ENCODE data around the gene PSMB10.

The PSMB10 gene

DNA sequence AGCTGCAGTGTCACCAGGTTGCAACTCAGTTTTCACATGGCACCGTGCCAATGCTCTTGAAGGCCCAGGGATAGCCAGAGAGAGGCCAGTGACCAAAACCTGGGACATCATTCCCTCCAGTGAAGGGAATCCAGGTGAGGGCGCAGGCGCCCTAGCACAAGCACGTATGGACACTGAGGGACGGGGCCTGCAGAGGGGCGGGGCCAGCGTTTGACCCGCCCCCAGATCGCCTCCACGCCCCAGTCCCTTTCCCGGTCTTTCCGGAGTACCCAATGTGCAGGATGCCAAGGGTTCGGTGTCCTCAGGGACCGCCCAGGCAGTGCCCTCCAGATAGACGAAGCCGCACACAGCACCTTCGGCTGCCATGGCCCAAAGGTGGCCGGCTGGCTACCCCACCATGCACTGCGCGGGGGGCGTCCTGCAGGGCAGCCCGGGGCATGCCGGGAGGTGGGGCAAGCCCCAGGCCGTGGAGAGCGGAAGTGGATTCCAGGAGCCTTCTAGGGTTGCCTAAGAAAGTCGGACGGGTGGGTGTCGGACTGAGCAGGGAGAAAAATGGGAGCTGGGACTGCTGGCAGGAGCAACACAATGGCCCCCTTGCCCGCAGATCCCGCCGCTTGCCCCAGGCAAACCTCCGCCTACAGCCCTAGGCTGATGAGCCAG lies 27.1 kb upstream of the PSMB10 start:
- DNase-seq = no peak

DNA sequence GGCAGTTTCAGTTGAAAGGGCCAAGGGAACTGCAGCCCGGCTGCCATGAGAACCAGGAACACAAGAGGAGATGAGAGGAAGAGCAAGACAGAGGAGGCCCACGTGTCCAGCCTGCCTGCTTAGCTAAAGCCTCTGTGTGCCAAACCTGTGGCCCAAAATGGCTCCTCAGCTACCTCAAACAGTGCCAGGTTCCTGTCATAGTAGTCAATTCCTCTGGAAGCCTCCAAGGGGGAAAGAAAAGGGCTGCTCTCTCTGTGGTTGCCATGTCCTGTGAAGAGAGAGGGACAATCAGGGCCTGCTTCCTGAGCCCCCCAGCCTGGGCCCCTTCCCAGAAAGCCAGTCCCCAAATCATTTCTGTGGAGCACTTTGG lies 26.6 kb upstream of the PSMB10 start:
- no peak for DNase-seq

DNA sequence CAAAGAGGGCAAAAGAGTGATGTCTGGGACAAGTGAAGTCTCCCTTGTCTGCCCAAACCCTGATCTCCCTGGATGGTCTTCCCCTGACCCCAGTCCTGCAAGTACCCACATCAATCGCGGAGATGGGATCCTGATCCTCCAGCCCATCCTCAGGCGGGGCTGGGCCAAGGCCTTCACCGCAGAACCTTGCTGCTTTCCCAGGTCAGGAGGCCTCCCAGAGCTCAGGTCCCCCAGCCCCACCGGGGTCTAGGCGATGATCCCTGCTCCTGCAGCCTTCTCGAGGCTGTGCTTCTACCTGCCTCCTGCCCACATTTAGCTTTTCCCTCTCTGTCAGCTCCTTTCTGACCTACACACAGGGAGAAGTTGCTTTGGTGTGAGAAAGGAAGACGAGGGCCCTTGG lies 25.5 kb upstream of the PSMB10 start:
- no peak for DNase-seq

DNA sequence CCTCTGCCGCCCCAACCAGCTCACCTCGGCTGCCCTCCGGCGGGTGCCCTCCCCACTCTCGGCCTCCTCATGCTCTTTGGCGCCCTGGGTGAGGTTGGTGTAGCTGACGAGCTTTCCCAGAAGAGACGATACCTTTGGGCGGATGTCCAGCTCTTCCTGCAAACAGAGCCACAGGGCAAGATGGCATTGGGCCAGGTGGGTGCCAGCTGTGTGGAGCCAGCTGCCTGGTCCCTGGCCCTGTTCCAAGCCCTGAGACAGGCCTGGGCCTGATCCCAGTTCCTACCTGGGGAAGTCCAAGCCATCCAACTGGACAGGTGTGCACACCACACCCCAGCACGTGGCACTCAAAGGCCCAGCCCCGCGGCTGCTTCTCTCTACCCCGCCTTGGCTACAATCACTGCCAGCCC lies 24.9 kb upstream of the PSMB10 start:
- no peak for DNase-seq

DNA sequence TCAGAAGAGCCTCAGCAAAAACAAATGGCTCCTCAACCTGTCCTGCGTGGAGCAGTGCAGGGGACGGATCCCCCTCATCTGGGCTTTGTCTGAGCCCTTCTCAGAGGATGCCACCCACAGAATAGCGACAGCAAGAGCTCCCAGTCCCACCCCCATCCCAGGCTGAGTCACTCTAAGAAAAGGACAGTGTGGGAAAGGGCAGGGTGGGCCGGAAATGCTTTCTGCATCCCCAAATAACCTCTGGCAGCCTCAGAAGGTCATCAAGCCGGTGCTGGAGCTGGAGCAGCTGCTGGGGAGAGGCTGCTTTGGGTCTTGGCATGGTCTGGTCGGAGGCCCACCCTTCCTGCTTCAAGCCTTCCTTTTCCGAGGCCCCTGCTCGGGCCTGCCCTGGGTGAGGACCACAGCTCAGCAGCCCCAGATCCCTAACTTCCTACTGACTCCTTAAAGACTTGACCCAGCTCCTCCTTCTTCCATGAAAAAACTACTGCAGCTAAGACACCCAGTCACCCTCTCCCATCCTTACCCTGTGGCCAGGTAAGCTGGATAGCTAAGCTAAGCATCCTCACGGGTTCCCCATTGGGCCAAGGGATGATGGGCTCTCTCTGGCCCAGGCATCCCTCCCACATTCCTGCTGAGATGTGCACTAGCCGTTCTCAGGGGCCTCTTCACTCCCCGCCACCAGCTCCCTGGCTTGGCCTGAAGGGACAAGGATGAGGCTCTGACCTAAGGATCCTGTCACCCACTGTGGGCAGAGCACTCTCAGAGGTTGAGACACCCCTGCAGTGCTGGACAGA lies 23.1 kb upstream of the PSMB10 start:
- DNase-seq = no peak

DNA sequence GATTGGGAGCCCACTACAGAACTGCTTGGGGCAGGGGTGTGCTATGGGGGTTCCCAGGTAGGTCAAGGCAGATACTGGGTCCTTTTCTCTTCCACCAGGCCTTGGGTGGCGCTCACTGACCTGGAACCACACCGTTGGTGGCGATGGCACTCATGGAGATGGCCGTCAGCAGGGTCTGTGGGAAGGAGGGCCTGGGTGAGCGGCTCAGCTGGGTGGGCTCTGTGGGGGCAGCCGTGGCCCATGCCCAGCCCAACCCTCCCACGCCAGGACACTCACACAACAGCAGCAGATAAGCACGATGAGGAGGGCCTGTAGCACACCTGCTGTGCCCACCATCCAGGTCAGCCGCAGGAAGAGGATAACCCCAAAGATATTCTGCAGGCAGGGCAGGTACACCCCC lies 21.0 kb upstream of the PSMB10 start:
- no peak for DNase-seq

DNA sequence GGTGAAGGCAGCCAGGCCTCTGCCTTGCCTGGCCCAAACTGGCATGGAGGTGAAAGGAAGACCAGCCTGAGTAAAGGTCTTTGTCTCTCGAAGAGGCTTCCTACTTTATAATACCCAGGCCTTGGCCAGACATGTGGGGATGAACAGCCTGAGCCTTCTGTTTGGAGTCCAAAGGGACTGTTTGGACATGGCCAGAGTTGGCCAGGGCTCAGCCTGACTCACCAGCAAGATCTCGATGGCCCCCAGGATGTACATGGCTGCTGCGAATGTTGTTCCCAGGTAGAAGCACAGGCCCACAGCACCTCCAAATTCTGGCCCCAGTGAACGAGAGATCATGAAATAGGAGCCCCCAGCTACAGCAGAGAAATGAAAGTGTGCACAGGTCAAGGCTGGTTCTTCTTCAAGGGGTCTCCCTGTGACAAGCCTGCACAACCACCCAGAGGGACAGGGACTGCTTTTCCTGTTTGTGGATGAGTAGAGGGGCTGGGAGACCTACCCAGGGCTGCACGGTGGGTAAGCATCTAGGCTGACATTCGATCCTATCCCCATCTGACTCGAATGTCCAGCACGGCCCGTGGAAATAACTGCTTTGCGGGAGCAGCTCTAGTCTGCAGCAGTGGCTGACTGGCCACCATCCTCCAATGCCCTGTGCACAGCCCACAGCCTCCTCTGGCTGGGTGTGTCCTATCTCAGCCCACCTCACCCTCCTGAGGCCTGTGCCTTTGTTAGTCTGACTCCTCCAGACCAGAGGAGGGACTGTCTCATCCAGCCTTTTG lies 18.0 kb upstream of the PSMB10 start:
- no peak for DNase-seq

DNA sequence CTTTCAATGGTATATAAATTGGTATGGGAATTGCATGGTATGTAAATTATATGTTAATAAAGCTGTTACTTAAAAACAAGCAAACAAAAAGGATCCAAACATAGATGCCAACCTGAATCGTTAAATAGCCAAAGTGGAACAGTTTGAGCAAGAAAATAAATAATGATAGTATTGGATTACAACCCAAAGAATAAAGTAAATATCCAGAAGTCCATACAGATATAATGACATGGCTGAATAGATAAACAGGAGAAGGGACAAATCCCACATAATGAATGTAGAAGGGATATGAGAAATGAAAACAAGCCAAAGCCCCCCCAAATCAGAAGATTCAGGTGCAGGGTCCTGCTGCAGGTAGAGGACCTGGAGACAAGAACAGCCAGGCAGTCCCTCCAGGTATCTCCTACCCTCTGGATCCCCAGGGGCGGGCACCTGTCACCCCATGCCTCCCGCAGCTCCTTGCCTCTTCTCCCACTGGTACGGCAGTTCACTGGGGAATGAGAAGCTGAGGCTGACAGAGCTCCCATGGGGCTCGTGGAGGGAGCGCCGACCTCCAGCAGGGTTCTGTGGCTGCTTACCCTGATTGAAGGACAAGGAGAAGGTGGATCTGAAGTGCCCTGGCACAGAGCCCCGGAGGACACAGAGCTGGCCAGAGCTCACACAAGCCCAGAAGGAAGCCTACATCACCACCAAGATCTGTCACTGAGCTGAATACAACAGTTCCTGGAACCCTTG lies 17.2 kb upstream of the PSMB10 start:
- DNase-seq = no peak

DNA sequence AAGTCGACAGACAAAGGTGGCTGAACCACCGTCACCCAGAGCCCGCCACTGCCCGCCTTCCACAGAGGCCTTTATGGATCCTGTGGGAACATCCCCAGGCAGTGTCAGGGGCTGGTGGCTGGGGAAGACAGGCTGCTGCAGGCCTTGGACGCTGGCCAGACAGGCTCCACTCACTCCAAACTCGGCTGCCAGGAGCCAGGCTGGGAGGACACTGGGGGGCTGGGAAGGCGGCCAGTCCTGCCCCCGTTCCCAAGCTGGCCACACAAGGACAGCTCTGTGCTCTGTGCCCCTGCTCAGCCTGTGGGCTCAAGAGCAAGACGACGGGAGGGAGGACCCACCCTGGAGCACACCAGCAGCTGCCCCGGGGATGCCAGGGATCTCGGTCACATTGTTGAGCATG lies 14.8 kb upstream of the PSMB10 start:
- no peak for DNase-seq

DNA sequence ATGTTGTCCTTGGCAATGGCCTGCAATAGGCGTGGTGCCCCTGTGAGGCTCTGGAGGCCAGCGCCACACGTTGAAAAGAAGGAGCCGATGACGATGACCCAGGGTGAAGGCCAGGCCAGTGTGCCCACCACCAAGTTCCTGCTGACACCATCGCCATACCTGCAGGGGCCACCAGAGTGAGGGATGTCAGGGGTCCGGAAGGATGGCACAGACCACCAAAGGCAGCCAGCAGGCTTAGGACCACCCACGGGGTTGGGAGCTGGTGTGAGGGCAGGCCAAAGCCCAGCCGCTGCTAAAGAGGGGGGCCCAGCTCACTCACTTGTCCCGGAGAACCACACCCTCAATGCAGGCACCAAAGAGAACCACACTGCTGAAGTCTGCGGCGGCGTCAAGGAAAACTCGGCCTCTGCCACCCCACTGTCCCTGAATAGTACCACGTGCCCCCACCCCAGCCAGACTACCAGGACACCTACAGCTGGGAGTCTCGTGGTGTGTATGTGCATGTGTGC lies 13.7 kb upstream of the PSMB10 start:
- no peak for DNase-seq

DNA sequence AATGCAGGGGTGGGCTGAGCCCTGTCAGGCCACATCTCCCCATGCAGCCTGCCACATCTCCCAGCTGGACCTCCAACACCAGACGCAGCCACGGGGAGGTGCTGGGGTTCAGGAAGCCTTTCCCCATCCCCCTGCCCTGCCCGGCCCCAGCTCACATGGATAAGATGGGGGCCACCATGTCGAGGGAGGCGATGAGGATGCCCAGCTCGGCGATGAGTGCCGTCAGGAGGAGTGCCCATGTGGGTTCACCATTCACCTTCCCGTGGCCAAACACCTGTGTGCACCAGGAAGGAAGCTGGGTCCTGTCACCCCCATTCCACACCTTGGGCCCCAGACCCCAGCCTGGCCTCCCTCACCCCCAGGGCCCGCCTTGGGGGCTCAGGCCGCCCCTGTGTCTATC lies 13.0 kb upstream of the PSMB10 start:
- no peak for DNase-seq

DNA sequence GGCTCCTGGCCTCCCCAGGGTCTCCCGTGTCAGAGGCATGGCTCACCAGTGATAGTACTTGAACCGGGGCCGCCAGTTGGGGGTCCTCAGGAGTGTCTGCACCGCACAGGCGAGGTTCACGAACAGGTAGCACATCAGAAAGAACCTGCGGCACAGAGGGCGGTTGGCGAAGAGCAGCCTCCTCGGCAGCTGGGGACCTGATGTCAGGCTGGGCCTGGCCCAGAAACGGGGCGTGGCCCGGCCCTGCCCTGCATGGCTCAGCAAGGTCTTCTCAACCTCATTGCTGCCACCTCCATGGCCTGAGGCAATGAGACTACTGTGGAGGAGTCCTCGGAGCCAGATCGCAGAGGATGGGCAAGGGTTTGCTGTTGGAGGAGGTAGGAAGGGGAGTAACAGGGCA lies 11.4 kb upstream of the PSMB10 start:
- no peak for DNase-seq

DNA sequence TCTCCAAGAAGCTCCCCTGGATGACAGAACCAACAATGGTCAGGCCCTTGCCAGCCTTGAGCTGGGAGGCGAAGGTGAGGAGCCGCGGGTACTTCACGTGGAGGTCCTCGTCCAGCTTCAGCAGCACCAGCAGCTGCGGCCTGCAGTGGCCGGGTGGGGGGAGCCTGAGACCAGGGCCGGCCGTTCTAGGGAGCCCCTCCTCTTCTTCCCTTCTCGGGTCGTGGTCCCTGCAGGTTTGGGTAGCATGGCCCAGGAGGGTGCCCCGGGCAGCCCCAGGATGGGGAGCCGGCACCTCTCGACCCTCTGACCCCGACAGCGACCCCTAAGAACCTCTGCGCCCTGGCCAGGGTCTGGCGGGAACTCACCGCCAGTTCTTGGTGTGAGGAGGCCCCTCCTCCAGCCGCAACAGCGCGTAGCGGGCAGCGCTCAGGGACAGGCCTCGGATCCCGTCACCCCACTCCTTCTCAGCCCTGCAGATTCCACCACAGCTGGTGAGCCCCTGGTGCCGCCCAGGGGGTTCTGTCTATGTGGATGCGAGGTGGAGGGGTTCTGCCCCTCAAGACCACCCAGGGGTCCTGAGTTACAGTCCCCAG lies 10.4 kb upstream of the PSMB10 start:
- DNase-seq = no peak

DNA sequence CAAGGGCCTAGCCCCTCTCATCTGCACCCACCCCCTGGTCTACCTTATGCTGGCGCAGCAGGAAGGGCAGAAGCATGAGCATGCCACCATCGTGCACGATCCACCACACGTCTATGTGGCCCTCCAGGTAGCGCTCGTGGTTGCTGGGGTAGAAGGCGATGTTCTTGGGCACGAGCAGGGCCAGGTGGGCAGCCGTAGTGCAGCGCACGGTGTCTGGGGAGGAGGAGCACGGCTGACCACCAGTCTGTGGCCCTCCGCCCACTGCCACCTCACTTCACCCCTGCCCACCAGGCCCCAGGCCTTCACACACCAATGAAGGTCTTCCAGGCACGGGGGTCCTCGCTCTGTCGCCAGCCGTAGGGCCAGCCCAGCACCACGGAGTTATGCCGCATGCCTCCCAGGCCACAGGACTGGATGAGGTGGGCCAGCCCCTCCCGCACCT lies 9.5 kb upstream of the PSMB10 start:
- no peak for DNase-seq

DNA sequence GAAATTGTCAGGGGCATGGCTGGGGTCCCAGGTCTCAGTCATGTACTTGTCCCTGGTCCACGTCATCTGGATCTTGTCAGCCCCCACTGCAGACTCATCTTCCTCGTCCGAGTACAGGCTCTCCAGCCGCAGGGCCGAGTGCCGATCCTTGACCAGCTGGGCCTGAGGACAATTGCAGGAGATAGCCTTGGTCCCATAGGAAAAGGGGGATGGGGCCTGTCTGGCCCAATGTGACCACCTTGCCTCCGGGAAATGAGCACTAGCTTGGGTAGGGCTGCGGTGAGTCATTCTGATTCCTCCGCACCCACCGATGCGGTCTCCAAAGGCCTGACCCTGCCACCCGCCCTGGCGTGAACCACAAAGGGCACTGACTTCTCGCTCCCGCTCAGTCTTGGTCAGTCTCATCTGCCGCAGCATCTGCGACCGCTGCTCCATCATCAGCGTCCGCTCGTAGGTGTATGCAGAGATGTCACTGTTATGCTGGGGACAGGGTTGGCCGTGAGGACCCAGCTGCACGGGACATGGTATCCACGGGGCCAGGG lies 8.8 kb upstream of the PSMB10 start:
- no peak for DNase-seq

DNA sequence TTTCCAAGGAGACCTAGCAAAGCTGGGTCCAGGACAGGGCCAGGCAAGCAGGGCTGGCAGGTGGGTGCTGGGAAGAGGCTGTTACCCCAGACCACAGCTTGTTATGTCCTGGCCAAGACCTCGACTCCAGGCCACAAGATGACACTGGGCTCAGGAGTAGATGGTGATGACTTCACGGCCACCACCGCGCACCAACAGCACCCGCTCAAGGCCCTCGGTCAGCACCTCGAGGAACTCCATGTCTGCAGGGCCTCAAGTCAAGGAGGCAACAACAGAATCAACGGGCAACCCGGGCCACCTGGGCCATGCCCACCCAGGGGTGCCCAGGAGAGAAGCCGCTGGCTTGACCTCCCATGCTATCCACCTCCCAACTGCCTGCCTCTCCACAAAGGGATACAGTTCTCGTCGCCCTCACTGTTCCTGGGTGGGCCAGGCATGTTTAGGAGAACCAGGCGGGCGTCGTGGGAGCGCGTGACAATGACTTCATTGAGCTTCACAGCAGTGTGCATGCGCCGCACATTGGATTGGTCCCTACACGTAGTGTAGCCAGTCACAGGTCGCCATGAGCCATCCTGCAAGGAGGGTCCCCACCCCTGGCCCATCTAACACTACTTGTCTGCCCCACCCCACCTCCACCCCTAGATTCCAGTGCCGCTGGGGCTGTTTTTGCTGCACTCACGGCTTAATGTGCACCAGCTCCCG lies 8.2 kb upstream of the PSMB10 start:
- no peak for DNase-seq

DNA sequence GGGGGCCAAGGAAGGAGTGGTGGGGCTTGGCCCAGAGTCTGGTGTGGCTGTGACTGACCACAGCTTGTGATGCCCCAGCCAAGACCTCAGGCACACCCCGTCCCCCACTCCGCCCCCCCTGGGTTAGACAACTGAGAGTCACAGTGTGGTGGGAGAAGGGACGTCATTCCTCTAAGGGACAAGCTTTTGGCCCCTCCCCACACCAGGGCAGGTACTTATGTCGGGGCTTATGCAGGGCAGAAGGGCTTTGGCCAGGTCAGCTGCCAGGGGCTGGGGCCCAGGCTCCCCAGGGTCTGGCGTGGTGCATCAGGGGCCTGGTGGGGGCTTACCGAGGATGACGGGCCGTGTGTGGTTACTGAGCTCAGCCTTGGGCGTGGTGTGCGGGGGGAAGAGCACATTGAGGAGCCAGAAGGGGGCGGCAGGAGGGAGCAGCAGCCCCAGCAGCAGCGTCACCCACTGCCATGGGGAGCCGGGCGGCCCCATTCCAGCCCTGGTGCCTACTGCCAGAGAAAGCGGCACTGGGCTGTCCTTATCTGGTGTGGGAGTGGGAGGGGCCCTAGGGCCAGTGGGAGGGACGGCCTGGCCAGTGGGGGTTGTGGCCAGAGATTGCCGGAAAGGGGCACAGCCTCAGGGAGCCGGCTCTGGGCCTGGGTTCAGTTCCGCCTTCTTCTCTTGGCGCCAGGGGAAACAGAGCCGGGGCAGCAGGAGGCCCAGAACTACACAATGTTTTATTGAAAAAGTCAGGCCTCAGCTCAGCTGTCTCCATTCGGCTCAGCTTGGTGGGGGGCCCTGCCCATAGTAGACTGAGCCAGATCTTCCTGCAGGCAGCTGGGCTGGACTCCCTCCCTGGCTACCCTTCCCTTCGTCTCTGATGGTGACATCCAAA lies 7.2 kb upstream of the PSMB10 start, which contains the start of gene LCAT:
LCAT (minus strand) TSS at position 502 of the 886 bp plus-strand sequence; CDS start at position 483, 19 bp downstream.
- DNase-seq = no peak

DNA sequence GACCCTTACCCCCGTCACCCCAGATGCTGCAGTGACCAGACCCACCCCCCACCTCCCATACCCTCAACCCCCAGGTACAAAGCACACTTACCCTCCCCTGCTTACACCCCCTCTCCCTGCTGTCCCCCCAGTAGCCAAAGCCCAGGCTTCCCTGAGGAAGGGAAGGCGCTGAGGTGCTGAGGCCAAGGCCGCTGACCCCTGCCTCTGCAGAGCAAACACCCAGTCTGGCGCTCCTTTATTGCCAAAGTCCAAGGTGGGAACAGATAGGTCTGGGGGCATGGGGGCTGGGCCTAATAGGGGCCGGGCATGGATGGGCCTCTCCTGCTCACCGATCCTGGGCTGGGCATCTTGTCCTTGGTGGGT lies 6.6 kb upstream of the PSMB10 start:
- DNase-seq = no peak

DNA sequence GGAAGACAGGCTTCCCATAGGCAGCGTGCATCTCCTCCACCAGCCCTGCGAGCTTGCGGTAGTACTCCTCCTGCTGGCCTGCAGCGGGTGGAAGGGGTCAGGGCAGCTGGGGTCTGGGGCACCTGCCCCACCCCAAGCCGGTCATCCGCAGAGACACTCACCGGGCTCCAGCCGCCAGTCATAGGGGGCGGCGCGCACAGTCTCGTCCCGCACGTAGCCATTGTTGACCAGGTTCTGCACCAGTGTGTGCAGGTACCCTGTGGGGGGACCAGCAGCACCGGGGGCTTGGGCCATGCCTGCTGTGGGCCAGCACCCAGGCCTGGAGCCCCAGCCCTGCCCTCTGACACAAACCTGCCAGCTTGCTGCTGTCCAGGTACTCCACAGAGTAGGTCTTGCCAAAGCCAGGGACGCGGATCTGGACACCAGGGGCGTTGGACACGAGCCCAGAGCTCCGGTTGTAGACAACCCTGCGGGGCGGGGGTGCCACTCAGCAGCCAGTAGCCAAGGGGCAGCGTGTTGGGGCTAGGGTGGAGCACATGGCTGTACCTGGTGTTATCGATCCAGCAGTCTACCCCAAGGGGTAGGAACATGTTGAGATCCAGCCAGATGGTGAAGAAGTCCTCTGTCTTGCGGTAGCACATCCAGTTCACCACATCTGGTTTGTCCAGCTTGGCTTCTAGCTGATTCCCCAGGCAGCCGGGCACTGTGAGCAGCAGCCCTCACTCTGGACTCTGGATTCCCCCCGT lies 6.0 kb upstream of the PSMB10 start:
- DNase-seq = no peak

DNA sequence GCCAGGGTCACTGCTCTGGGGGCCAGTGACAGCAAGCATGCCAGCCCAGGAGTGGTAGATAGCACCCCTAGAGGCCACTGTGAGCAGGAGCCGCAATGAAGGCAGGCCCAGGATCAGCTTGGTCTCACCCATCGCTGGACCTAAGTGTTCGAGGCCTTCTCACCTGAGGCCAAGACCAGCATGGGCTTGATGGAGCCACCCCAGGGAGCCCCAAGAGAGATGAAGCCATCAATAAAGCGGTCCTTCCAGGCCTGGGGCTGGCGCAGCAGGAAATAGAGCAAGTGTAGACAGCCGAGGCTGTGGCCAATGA lies 5.5 kb upstream of the PSMB10 start:
- no peak for DNase-seq
